HUDEP-2 (cell line): ENCODE results near the gene PGGT1B.

Source experiments
- DNase-seq, 76 experiments: peaks; one replicate each; lab custom pipeline; 2025; ENCODE audit not compliant: unreplicated experiment in 76 of 76; lab: John Stamatoyannopoulos, UW

Gene PGGT1B

GRCh38 chr5:115186794-115187193 is 75.9 kb downstream of the PGGT1B start:
- DNase-seq = no peak

GRCh38 chr5:115184770-115185169 is 77.9 kb downstream of the PGGT1B start:
- peak in 1 of 76 experiments; percentile 12 for DNase-seq

- no peak for DNase-seq
These were observed 80.9 kb downstream of the PGGT1B start for GRCh38 chr5:115181757-115182156.

- DNase-seq = peak in 27 of 76 experiments; percentile 1 to 43 (median 17)
These were observed 82.4 kb downstream of the PGGT1B start for GRCh38 chr5:115180165-115180709.

- DNase-seq = no peak
These were observed 83.1 kb downstream of the PGGT1B start for GRCh38 chr5:115179394-115180164.

GRCh38 chr5:115179030-115179393 is 83.7 kb downstream of the PGGT1B start:
- DNase-seq = no peak

GRCh38 chr5:115170929-115171510 is 91.7 kb downstream of the PGGT1B start:
- DNase-seq = no peak

- peak in 5 of 76 experiments; percentile 6 to 49 (median 21) for DNase-seq
These were observed 92.3 kb downstream of the PGGT1B start for GRCh38 chr5:115170134-115170928.

- DNase-seq = peak in 75 of 76 experiments; percentile 4 to 96 (median 90)
These were observed 93.1 kb downstream of the PGGT1B start, which contains the start of gene TRIM36 for GRCh38 chr5:115169487-115170133. TSS of gene TRIM36 (minus strand) at chr5:115169908. CDS start at chr5:115169634, 274 bp downstream.

- no peak for DNase-seq
These were observed 93.7 kb downstream of the PGGT1B start for GRCh38 chr5:115168829-115169486.

- DNase-seq = no peak
These were observed 95.8 kb downstream of the PGGT1B start for GRCh38 chr5:115166744-115167393.

GRCh38 chr5:115165790-115166189 is 96.9 kb downstream of the PGGT1B start:
- DNase-seq = no peak

GRCh38 chr5:115160975-115161475 is 101.7 kb downstream of the PGGT1B start:
- DNase-seq = no peak
